Stimulated activated CD4-positive, alpha-beta T cell treated with anti-CD3 and anti-CD28 coated beads, TNF-alpha, amount 100 ng/mL, for 48 hours (primary cell): ENCODE measurements around the gene DLEU7.

Experiments used
- DNase-seq, 3 donors: peaks; one replicate each; pipeline ENCODE4 v3.0.0-alpha.2; 2020; ENCODE audit warnings: low read depth in 3 of 3

The DLEU7 gene

GRCh38 chr13:50843257-50844083 lies at the start of gene DLEU7:
DLEU7 (minus strand) TSS chr13:50843692; CDS start chr13:50843646, 46 bp downstream.
- no peak for DNase-seq

GRCh38 chr13:50892210-50892944 lies 48.9 kb upstream of the DLEU7 start:
- no peak for DNase-seq

GRCh38 chr13:50891206-50891605 lies 47.7 kb upstream of the DLEU7 start:
- DNase-seq = no peak

- DNase-seq = no peak
Measured at GRCh38 chr13:50889317-50889716, 45.8 kb upstream of the DLEU7 start.

- DNase-seq = no peak
Measured at GRCh38 chr13:50888362-50888761, 44.9 kb upstream of the DLEU7 start.

GRCh38 chr13:50887151-50887550 lies 43.7 kb upstream of the DLEU7 start:
- DNase-seq = no peak

- no peak for DNase-seq
Measured at GRCh38 chr13:50884265-50884664, 40.8 kb upstream of the DLEU7 start.

- DNase-seq = no peak
Measured at GRCh38 chr13:50883728-50884127, 40.2 kb upstream of the DLEU7 start.

- no peak for DNase-seq
Measured at GRCh38 chr13:50882816-50883435, 39.4 kb upstream of the DLEU7 start.

- no peak for DNase-seq
Measured at GRCh38 chr13:50873991-50874390, 30.5 kb upstream of the DLEU7 start.

- no peak for DNase-seq
Measured at GRCh38 chr13:50873467-50873866, 30.0 kb upstream of the DLEU7 start.

GRCh38 chr13:50871405-50871804 lies 27.9 kb upstream of the DLEU7 start:
- DNase-seq = no peak

GRCh38 chr13:50867637-50867945 lies 24.1 kb upstream of the DLEU7 start:
- DNase-seq = no peak

GRCh38 chr13:50866817-50867636 lies 23.5 kb upstream of the DLEU7 start:
- DNase-seq = no peak

- no peak for DNase-seq
Measured at GRCh38 chr13:50864492-50864891, 21.0 kb upstream of the DLEU7 start.

- DNase-seq = no peak
Measured at GRCh38 chr13:50855681-50856080, 12.2 kb upstream of the DLEU7 start.

- DNase-seq = no peak
Measured at GRCh38 chr13:50850445-50850844, 7.0 kb upstream of the DLEU7 start.

GRCh38 chr13:50847501-50847900 lies 4.0 kb upstream of the DLEU7 start:
- DNase-seq = no peak

- DNase-seq = no peak
Measured at GRCh38 chr13:50846861-50847475, 3.5 kb upstream of the DLEU7 start.

GRCh38 chr13:50845211-50845610 lies 1.7 kb upstream of the DLEU7 start:
- no peak for DNase-seq

GRCh38 chr13:50844084-50844875 lies 788 bp upstream of the DLEU7 start:
- DNase-seq = no peak
